ENCODE results near the gene UBE2D2.
"Not testable (repeated sequence)": the region's sequence is repeated elsewhere in the genome, so short reads cannot be mapped to it uniquely, and the experiment has no call there.

DNA sequence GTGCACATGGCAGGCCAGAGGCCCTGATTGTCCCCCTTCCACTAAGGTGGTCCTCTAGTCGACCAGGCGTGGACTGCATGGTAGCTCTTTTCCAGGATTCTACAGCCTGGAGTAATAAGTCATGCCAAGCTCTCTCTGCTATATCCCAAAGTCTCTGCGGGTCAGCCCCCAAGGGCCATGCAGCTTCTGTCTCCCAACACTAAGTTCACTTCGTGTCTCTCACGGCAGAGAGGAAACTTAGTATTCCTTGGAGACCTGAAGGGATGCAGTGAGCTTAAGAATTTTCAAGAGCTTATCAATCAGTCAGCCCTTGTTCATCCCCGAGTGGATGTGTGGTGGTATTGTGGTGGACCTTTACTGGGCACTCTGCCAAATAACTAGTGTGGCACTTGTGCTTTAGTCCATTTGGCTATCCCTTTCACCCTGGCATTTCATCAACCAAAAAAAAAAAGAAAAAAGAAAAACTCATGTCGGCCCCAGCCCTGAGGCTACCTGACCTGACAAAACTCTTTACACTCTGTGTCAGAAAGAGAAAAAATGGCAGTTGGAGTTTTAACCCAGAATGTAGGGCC, 33.2 kb upstream of the UBE2D2 start:
- TF ChIP-seq POLR2A, CTCF (IDR thresholded peaks at IDR 0.05): not testable (repeated sequence)

All from heart left ventricle (tissue), 13 donors.